WTC11 (cell line): ENCODE data around the gene ZNF888. TPM values are rescaled to one million over a fixed set of nuclear protein-coding genes. Genes with fewer than 3 reads are reported as not detected.
"Not testable (repeated sequence)": the region's sequence is repeated elsewhere in the genome, so short reads cannot be mapped to it uniquely, and the experiment has no call there.

Experiments
- ATAC-seq: fragments of 200-7000 bp; cut with Tn5 transposase; 2 replicates; pipeline ENCODE4 v1.10.0; 2021; ENCODE audit warnings: mild to moderate bottlenecking, moderate library complexity
- CTCF ChIA-PET: fragments of 300-600 bp; sonication (Branson Sonifier 250); formaldehyde crosslinking; loops from one replicate; lab custom pipeline; 2021; ENCODE audit warnings: antibody characterized with exemption; lab: Charles Lee
- POLR2A ChIA-PET: fragments of 350-600 bp; sonication (Branson Sonifier 250); formaldehyde crosslinking; loops from one replicate; lab custom pipeline; 2021; ENCODE audit warnings: antibody characterized with exemption; lab: Charles Lee
- DNase-seq: peaks from one replicate; pipeline ENCODE4 v3.0.0; 2021; ENCODE audit warnings: low spot score
- H3K27ac Mint-ChIP-seq: 2 replicates; pipeline ENCODE4 v1.8.0; 2021; ENCODE audit warnings: mixed read lengths
- H3K27me3 Mint-ChIP-seq: 2 replicates; pipeline ENCODE4 v1.8.0; 2021; ENCODE audit warnings: low read depth, mild to moderate bottlenecking, moderate library complexity, mixed read lengths
- H3K36me3 Mint-ChIP-seq: 2 replicates; pipeline ENCODE4 v1.8.0; 2021; ENCODE audit warnings: mixed read lengths
- H3K4me1 Mint-ChIP-seq: 2 replicates; pipeline ENCODE4 v1.8.0; 2022; ENCODE audit warnings: mixed read lengths
- H3K4me3 Mint-ChIP-seq: 2 replicates; pipeline ENCODE4 v1.8.0; 2021; ENCODE audit warnings: mild to moderate bottlenecking, moderate library complexity, mixed read lengths
- H3K9me3 Mint-ChIP-seq: 2 replicates; pipeline ENCODE4 v1.8.0; 2021; ENCODE audit warnings: mixed read lengths
- ELF4 ChIP-seq: sonication (generic); formaldehyde crosslinking; IDR thresholded peaks from 2 replicates; pipeline ENCODE4 v1.8.1; 2022; ENCODE audit warnings: low read depth, mild to moderate bottlenecking, moderate library complexity, missing genetic modification reagents
- FOXJ3 ChIP-seq: sonication (generic); formaldehyde crosslinking; IDR thresholded peaks from 2 replicates; pipeline ENCODE4 v1.9.0; 2021; ENCODE audit warnings: missing genetic modification reagents, mild to moderate bottlenecking, borderline replicate concordance
- FOXK1 ChIP-seq: sonication (generic); formaldehyde crosslinking; IDR thresholded peaks from 2 replicates; pipeline ENCODE4 v1.8.0; 2022; ENCODE audit warnings: mild to moderate bottlenecking, moderate library complexity, missing genetic modification reagents
- GABPB1 ChIP-seq: sonication (generic); formaldehyde crosslinking; IDR thresholded peaks from 2 replicates; pipeline ENCODE4 v1.8.1; 2023; ENCODE audit warnings: mild to moderate bottlenecking, missing genetic modification reagents
- HMGA2 ChIP-seq: fragments of 250-450 bp; sonication (Bioruptor Pico); IDR thresholded peaks from 2 replicates; pipeline ENCODE4 v1.4.0; 2021; ENCODE audit warnings: mild to moderate bottlenecking, moderate library complexity
- JAZF1 ChIP-seq: fragments of 250-450 bp; sonication (Bioruptor Pico); IDR thresholded peaks from 2 replicates; pipeline ENCODE4 v1.9.0; 2021; ENCODE audit warnings: moderate library complexity, mild to moderate bottlenecking, inconsistent platforms
- NR3C1 ChIP-seq: sonication (generic); formaldehyde crosslinking; conservative IDR thresholded peaks from 2 replicates; pipeline ENCODE4 v1.8.1; 2023; ENCODE audit warnings: low read depth, mild to moderate bottlenecking, missing genetic modification reagents
- PRRX2 ChIP-seq: fragments of 250-450 bp; sonication (Bioruptor Pico); IDR thresholded peaks from 2 replicates; pipeline ENCODE4 v1.8.0; 2021; ENCODE audit warnings: mild to moderate bottlenecking
- RELA ChIP-seq: sonication (generic); formaldehyde crosslinking; IDR thresholded peaks from 2 replicates; pipeline ENCODE4 v1.8.1; 2022; ENCODE audit warnings: missing genetic modification reagents, mild to moderate bottlenecking, borderline replicate concordance
- SMAD3 ChIP-seq: sonication (generic); formaldehyde crosslinking; IDR thresholded peaks from 2 replicates; pipeline ENCODE4 v1.8.0; 2022; ENCODE audit warnings: missing genetic modification reagents, mild to moderate bottlenecking, borderline replicate concordance
- SP1 ChIP-seq: sonication (generic); formaldehyde crosslinking; conservative IDR thresholded peaks from 2 replicates; pipeline ENCODE4 v1.8.1; 2022; ENCODE audit warnings: missing genetic modification reagents
- ZNF219 ChIP-seq: sonication (generic); formaldehyde crosslinking; IDR thresholded peaks from 2 replicates; pipeline ENCODE4 v1.8.0; 2023; ENCODE audit warnings: missing genetic modification reagents, mild to moderate bottlenecking, borderline replicate concordance
- total RNA-seq: library from RNA; stranded (reverse); gene quantifications from 3 replicates; pipeline ENCODE4 v1.2.3, GENCODE V29; 2021
- TF ChIP-seq, protein P1 (sequence below): sonication (generic); formaldehyde crosslinking; conservative IDR thresholded peaks from 2 replicates; pipeline ENCODE4 v1.8.1; 2023; ENCODE audit warnings: mild to moderate bottlenecking, low read depth, missing genetic modification reagents, moderate library complexity
- TF ChIP-seq, protein P2 (sequence below): sonication (generic); formaldehyde crosslinking; IDR thresholded peaks from 2 replicates; pipeline ENCODE4 v1.8.1; 2022; ENCODE audit warnings: low read depth, missing genetic modification reagents, borderline replicate concordance
- TF ChIP-seq, protein P3 (sequence below): sonication (generic); formaldehyde crosslinking; IDR thresholded peaks from 2 replicates; pipeline ENCODE4 v1.8.0; 2022; ENCODE audit warnings: missing genetic modification reagents
- TF ChIP-seq, protein P4 (sequence below): fragments of 250-450 bp; sonication (Bioruptor Pico); IDR thresholded peaks from 2 replicates; pipeline ENCODE4 v1.9.0; 2021; ENCODE audit warnings: mild to moderate bottlenecking, borderline replicate concordance

The ZNF888 gene
- total RNA-seq, 1 experiment from 2014 or later = 9.8 TPM

DNA sequence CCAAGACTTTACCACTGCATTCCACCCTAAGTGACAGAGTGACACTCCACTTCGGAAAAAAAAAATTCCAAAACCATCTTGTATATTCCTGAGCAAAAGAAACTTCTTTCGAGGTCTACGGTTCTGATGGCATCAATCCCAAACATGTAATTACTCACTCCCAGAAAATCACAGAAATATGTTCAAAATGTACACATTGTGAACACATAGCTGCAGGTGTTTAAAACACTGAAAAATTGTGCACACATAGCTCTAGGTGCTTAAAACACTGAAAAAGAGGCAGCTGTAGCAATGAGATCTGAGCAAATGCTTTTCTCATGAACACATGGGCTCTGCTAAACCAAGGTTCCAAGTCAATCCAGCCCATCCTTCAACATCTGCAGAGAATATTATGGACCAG is 51.8 kb downstream of the ZNF888 start:
- no peaks in the 10 kb centered on the region for H3K27me3 Mint-ChIP-seq
- H3K4me3 Mint-ChIP-seq = no peak overlapping the region
- H3K36me3 Mint-ChIP-seq = no peaks in the 10 kb centered on the region
- no peak overlapping the region for H3K27ac Mint-ChIP-seq
- no peak for DNase-seq
- H3K4me1 Mint-ChIP-seq = no peaks in the 10 kb centered on the region
- CTCF ChIA-PET = no interaction called here
- TF ChIP-seq NR3C1 (no peak), HMGA2 (CRISPR knock-in tag) (no peak), ELF4 (CRISPR knock-in tag) (no peak), FOXJ3 (CRISPR knock-in tag) (no peak), JAZF1 (CRISPR knock-in tag) (no peak), ZNF219 (no peak), PRRX2 (CRISPR knock-in tag) (no peak), FOXK1 (no peak), SP1 (no peak), RELA (CRISPR knock-in tag) (no peak), SMAD3 (CRISPR knock-in tag) (no peak), GABPB1 (CRISPR knock-in tag) (no peak)
- TF ChIP-seq, protein P1, sequence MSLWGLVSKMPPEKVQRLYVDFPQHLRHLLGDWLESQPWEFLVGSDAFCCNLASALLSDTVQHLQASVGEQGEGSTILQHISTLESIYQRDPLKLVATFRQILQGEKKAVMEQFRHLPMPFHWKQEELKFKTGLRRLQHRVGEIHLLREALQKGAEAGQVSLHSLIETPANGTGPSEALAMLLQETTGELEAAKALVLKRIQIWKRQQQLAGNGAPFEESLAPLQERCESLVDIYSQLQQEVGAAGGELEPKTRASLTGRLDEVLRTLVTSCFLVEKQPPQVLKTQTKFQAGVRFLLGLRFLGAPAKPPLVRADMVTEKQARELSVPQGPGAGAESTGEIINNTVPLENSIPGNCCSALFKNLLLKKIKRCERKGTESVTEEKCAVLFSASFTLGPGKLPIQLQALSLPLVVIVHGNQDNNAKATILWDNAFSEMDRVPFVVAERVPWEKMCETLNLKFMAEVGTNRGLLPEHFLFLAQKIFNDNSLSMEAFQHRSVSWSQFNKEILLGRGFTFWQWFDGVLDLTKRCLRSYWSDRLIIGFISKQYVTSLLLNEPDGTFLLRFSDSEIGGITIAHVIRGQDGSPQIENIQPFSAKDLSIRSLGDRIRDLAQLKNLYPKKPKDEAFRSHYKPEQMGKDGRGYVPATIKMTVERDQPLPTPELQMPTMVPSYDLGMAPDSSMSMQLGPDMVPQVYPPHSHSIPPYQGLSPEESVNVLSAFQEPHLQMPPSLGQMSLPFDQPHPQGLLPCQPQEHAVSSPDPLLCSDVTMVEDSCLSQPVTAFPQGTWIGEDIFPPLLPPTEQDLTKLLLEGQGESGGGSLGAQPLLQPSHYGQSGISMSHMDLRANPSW (CRISPR knock-in tag) = no peak
- TF ChIP-seq, protein P2, sequence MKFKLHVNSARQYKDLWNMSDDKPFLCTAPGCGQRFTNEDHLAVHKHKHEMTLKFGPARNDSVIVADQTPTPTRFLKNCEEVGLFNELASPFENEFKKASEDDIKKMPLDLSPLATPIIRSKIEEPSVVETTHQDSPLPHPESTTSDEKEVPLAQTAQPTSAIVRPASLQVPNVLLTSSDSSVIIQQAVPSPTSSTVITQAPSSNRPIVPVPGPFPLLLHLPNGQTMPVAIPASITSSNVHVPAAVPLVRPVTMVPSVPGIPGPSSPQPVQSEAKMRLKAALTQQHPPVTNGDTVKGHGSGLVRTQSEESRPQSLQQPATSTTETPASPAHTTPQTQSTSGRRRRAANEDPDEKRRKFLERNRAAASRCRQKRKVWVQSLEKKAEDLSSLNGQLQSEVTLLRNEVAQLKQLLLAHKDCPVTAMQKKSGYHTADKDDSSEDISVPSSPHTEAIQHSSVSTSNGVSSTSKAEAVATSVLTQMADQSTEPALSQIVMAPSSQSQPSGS = no peak
- TF ChIP-seq, protein P3, sequence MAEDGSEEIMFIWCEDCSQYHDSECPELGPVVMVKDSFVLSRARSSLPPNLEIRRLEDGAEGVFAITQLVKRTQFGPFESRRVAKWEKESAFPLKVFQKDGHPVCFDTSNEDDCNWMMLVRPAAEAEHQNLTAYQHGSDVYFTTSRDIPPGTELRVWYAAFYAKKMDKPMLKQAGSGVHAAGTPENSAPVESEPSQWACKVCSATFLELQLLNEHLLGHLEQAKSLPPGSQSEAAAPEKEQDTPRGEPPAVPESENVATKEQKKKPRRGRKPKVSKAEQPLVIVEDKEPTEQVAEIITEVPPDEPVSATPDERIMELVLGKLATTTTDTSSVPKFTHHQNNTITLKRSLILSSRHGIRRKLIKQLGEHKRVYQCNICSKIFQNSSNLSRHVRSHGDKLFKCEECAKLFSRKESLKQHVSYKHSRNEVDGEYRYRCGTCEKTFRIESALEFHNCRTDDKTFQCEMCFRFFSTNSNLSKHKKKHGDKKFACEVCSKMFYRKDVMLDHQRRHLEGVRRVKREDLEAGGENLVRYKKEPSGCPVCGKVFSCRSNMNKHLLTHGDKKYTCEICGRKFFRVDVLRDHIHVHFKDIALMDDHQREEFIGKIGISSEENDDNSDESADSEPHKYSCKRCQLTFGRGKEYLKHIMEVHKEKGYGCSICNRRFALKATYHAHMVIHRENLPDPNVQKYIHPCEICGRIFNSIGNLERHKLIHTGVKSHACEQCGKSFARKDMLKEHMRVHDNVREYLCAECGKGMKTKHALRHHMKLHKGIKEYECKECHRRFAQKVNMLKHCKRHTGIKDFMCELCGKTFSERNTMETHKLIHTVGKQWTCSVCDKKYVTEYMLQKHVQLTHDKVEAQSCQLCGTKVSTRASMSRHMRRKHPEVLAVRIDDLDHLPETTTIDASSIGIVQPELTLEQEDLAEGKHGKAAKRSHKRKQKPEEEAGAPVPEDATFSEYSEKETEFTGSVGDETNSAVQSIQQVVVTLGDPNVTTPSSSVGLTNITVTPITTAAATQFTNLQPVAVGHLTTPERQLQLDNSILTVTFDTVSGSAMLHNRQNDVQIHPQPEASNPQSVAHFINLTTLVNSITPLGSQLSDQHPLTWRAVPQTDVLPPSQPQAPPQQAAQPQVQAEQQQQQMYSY (CRISPR knock-in tag) = no peak
- TF ChIP-seq, protein P4, sequence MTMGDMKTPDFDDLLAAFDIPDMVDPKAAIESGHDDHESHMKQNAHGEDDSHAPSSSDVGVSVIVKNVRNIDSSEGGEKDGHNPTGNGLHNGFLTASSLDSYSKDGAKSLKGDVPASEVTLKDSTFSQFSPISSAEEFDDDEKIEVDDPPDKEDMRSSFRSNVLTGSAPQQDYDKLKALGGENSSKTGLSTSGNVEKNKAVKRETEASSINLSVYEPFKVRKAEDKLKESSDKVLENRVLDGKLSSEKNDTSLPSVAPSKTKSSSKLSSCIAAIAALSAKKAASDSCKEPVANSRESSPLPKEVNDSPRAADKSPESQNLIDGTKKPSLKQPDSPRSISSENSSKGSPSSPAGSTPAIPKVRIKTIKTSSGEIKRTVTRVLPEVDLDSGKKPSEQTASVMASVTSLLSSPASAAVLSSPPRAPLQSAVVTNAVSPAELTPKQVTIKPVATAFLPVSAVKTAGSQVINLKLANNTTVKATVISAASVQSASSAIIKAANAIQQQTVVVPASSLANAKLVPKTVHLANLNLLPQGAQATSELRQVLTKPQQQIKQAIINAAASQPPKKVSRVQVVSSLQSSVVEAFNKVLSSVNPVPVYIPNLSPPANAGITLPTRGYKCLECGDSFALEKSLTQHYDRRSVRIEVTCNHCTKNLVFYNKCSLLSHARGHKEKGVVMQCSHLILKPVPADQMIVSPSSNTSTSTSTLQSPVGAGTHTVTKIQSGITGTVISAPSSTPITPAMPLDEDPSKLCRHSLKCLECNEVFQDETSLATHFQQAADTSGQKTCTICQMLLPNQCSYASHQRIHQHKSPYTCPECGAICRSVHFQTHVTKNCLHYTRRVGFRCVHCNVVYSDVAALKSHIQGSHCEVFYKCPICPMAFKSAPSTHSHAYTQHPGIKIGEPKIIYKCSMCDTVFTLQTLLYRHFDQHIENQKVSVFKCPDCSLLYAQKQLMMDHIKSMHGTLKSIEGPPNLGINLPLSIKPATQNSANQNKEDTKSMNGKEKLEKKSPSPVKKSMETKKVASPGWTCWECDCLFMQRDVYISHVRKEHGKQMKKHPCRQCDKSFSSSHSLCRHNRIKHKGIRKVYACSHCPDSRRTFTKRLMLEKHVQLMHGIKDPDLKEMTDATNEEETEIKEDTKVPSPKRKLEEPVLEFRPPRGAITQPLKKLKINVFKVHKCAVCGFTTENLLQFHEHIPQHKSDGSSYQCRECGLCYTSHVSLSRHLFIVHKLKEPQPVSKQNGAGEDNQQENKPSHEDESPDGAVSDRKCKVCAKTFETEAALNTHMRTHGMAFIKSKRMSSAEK = no peak
- no peak for ATAC-seq
- H3K9me3 Mint-ChIP-seq = no peaks in the 10 kb centered on the region
- POLR2A ChIA-PET = interaction anchor here (0.6 kb wide), 1 partner anchor 177 kb away, joined by 7 read pairs; no protein-coding TSS in a partner anchor

DNA sequence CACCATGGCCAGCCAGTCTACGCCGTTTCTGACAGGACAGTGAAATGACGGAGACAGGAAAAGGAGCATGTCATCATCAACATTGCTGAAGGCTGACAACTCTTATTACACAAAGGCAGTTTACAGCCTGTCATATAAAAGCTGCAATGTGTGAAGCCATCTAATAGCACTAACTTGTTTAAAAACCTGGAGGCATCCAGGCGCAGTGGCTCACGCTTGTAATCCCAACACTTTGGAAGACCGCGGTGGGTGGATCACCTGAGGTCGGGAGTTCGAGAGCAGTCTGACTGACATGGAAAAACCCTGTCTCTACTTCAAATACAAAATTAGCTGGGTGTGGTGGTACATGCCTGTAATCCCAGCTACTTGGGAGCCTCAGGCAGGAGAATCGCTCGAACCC is 55.2 kb downstream of the ZNF888 start:
- DNase-seq, H3K27ac Mint-ChIP-seq, H3K4me3 Mint-ChIP-seq, H3K4me1 Mint-ChIP-seq, H3K27me3 Mint-ChIP-seq, CTCF ChIA-PET, POLR2A ChIA-PET, H3K36me3 Mint-ChIP-seq, H3K9me3 Mint-ChIP-seq, ATAC-seq: not testable (repeated sequence)
